Measurements from ENCODE around the gene DRC7.

- TF ChIP-seq, protein P1, sequence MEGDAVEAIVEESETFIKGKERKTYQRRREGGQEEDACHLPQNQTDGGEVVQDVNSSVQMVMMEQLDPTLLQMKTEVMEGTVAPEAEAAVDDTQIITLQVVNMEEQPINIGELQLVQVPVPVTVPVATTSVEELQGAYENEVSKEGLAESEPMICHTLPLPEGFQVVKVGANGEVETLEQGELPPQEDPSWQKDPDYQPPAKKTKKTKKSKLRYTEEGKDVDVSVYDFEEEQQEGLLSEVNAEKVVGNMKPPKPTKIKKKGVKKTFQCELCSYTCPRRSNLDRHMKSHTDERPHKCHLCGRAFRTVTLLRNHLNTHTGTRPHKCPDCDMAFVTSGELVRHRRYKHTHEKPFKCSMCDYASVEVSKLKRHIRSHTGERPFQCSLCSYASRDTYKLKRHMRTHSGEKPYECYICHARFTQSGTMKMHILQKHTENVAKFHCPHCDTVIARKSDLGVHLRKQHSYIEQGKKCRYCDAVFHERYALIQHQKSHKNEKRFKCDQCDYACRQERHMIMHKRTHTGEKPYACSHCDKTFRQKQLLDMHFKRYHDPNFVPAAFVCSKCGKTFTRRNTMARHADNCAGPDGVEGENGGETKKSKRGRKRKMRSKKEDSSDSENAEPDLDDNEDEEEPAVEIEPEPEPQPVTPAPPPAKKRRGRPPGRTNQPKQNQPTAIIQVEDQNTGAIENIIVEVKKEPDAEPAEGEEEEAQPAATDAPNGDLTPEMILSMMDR (IDR thresholded peaks at IDR 0.05) = no peak
- no peak for TF ChIP-seq POLR2A (IDR thresholded peaks at IDR 0.05)
- no peak for TF ChIP-seq POLR2AphosphoS5 (IDR thresholded peaks at IDR 0.05)
Observed at GRCh38 chr16:57687363-57687929, 7.2 kb upstream of the DRC7 start.

All from breast epithelium (tissue), 3 donors.